GM10248 (cell line): ENCODE results near the gene ARHGEF7.
A peak's percentile ranks its signal among the peaks of the same experiment; 100 is the strongest.

Experiments
- CTCF ChIA-PET: fragments of 300-600 bp; sonication (Branson Sonifier 250); formaldehyde crosslinking; extraction: SDS; loops from one replicate; lab custom pipeline; 2021; ENCODE audit warnings: antibody characterized with exemption; lab: Yijun Ruan, JAX
- POLR2A ChIA-PET: fragments of 350-650 bp; sonication (Branson Sonifier 250); formaldehyde crosslinking; extraction: SDS; loops from one replicate; lab custom pipeline; 2020; ENCODE audit warnings: antibody characterized with exemption; lab: Yijun Ruan, JAX
- DNase-seq: peaks from one replicate; pipeline ENCODE4 v3.0.0; 2012; ENCODE audit errors: extremely low spot score
- TF ChIP-seq, protein P1 (sequence below): IDR thresholded peaks from 2 replicates; pipeline ENCODE4 v1.5.1; 2012; ENCODE audit warnings: mild to moderate bottlenecking, low read depth; ENCODE audit errors: extremely low read depth, missing control alignments, control extremely low read depth

The ARHGEF7 gene

DNA sequence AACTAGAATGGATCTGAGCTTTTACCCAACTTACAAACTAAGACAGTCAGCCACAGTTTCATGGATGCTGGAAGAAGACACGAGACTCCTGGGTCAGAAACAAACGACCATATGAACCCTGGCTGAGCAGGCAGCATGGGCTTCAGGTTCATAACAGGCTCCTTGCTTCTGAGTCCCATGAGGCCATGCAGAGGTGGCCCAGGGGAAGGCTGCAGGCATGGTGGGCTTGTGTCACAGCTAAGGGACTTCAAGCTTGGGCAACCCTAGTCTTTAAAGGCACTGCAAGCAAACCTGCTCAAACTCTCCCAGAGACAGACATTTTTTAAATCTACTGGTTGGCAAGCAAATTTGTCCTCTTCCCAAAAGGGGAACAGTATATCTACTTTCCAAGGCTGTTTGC is 5.1 kb upstream of the ARHGEF7 start:
- CTCF ChIA-PET = no interaction called here
- POLR2A ChIA-PET = no interaction called here
- TF ChIP-seq, protein P1, sequence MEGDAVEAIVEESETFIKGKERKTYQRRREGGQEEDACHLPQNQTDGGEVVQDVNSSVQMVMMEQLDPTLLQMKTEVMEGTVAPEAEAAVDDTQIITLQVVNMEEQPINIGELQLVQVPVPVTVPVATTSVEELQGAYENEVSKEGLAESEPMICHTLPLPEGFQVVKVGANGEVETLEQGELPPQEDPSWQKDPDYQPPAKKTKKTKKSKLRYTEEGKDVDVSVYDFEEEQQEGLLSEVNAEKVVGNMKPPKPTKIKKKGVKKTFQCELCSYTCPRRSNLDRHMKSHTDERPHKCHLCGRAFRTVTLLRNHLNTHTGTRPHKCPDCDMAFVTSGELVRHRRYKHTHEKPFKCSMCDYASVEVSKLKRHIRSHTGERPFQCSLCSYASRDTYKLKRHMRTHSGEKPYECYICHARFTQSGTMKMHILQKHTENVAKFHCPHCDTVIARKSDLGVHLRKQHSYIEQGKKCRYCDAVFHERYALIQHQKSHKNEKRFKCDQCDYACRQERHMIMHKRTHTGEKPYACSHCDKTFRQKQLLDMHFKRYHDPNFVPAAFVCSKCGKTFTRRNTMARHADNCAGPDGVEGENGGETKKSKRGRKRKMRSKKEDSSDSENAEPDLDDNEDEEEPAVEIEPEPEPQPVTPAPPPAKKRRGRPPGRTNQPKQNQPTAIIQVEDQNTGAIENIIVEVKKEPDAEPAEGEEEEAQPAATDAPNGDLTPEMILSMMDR = no peak
- peak; percentile 1 for DNase-seq

DNA sequence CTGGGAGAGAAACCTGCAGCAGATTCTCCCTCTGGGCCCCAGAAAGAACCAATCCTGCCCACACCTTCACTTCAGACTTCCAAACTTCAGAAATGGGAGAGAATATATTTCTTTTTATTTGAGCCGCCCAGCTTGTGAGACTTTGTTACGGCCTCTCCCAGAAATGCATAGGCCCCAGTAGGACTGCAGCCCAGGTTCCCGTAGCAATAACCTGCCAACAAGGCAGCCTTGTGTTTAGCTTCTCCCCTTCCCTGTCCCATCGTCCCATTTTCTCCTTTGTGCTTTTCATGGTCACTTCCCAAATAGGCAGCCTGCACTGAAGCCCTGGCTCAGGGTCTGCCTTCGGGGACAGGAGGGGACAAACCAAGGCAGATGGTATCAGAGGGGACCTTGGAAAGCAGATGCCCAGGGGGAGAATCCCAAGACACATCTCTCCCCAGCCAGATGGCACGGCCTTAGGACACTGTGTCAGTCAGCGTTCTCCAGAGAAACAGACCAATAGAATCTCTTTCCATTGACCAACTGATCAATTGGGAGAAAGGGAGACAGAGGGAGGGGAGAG is 3.7 kb upstream of the ARHGEF7 start:
- ChIA-PET CTCF (no interaction called here), POLR2A (no interaction called here)
- DNase-seq = no peak
- TF ChIP-seq, protein P1 = no peak

DNA sequence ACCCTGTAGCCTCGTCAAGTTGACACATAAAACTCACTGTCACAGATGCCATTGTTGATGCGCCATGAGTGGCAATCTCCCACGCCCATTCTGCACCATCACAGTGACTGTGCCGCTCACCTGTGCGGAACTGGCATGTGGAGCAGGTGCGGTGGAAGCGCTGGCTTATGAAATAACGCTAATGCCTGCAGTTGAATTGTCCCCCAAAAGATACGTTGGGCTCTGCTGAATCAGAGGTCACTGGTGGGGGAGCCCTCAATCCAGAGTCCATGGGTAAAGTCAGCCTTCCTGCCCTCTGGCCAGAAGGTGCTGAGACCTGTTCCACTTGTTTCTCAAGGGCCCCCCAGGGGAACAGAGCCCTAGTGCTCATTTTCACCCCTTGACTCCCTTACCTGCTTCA is 2.9 kb upstream of the ARHGEF7 start:
- ChIA-PET CTCF (no interaction called here), POLR2A (no interaction called here)
- TF ChIP-seq, protein P1 = no peak
- no peak for DNase-seq

DNA sequence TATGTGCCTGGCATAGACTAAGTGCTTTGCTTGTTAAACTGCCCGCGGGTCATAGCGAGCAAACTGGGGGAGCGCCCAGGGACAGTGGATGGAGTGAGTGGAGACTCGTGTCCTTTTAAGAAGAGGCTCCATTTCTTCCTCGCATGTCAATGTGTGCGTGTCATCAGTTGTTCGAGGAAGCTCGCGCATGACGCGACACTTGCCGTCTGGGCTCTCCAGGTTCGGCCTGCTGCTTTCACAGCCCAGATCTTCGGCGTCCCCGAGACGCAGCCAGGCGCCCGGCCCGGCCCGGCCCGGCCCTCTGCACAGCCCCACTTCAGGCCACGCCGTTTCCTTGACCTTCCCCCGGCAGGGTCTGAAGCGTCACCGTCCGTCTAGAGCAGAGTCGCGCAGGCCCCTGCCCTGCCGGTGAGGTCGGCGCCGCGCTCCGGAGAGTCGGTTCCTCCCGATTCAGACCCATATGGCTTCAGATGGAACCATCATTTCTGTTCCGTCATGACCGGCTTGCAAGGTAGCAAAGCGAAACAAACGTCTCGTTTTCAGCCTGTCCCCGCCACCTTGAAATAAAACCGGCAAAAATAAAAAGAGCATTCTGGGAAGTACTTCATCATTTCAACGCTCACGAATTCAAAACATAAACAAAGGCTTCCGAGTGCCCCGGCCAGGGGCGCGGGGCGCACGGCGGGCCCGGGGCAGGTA is 599 bp upstream of the ARHGEF7 start:
- TF ChIP-seq, protein P1 = no peak
- POLR2A ChIA-PET = no interaction called here
- CTCF ChIA-PET = no interaction called here
- DNase-seq = peak; percentile 41

DNA sequence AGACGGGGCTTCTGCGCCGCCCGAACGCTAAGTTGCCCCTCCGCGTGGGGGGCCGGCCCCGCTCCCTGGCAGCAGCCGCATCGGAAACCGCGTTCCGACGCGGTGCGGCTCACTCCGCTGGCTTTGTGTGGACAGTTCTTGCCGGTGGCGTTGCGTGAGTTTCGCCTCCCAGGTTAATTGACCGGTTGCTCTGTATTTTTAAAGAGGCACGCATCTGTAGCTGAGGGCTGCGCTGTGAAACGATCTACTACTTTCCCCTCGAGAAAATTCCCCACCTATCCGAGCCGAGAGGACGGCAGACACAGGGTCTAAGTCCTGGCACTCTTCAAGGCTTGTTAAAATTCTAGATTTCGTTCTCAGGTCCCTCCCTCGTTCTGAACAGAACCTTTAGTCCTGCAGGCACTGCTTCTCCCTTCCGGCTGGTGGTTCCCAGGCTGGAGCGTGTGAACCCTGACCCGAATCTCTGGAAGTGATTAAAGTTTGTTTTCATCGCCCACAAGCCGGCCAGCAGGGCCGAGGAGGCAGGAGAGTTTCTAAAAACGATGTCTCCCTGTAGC is 933 bp downstream of the ARHGEF7 start:
- CTCF ChIA-PET = interaction anchor here (1.0 to 2.3 kb wide), 3 partner anchors 13 to 109 kb away, joined by 3 to 7 read pairs (median 7); no protein-coding TSS in a partner anchor
- no peak for DNase-seq
- TF ChIP-seq, protein P1 = no peak
- POLR2A ChIA-PET = no interaction called here

DNA sequence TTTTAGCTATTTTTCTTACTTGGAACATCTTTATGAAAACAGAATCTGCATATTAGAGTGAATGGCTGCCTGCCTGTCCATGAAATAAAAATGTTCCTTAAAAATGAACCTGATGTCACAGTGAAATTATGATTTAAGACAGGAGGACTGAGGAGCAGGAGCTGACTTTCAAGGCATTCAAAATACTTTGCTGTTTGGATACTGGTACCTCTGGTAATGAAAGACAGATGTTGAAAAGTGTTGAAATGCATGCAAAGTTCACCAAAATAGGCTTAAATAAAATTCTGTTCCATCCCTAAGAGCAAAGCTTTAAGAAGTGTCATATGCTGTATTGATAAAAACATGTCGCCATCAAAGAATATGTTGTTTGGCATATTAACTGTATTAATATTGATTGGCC is 1.7 kb downstream of the ARHGEF7 start:
- TF ChIP-seq, protein P1 = no peak
- DNase-seq = no peak
- ChIA-PET POLR2A (no interaction called here), CTCF (interaction anchor here (1.0 to 2.3 kb wide), 4 partner anchors 12 to 108 kb away, joined by 3 to 7 read pairs (median 5); no protein-coding TSS in a partner anchor)
